HepG2 (cell line): ENCODE data around the gene MED9. TPM values are rescaled to one million over a fixed set of nuclear protein-coding genes. Genes with fewer than 3 reads are reported as not detected.

Experiments used
- AKAP8 ChIP-seq: sonication (generic); formaldehyde crosslinking; IDR thresholded peaks from 2 replicates; pipeline ENCODE4 v1.5.1; 2020; ENCODE audit warnings: mild to moderate bottlenecking, missing genetic modification reagents
- ATF7 ChIP-seq, 2 experiments: fragments of 450-650 bp in 1 of 2; sonication (generic) in 1 of 2; formaldehyde crosslinking in 1 of 2; IDR thresholded peaks; 2 replicates each; pipeline versions ENCODE4 v1.4.0 to v1.6.1; 2016 to 2020; ENCODE audit warnings: antibody characterized with exemption in 1 of 2, mild to moderate bottlenecking in 1 of 2, missing genetic modification reagents in 1 of 2
- BCL6 ChIP-seq: IDR thresholded peaks from 2 replicates; pipeline ENCODE4 v1.6.1; 2016; ENCODE audit warnings: missing genetic modification reagents, missing compliant biosample characterization
- CREM ChIP-seq, 2 experiments: sonication (generic) in 1 of 2; formaldehyde crosslinking in 1 of 2; IDR thresholded peaks; 2 replicates each; pipeline versions ENCODE4 v1.4.0 to v1.6.1; 2016 to 2020; ENCODE audit warnings: antibody characterized with exemption in 1 of 2, mild to moderate bottlenecking in 1 of 2, missing genetic modification reagents in 1 of 2
- FOXA1 ChIP-seq, 2 experiments: fragments of 450-650 bp in 1 of 2; sonication (generic) in 1 of 2; formaldehyde crosslinking in 1 of 2; IDR thresholded peaks; 2 replicates each; pipeline versions ENCODE4 v1.4.0 to v1.6.1; 2016 to 2020; ENCODE audit warnings: missing genetic modification reagents in 1 of 2
- HDAC2 ChIP-seq: sonication (generic); formaldehyde crosslinking; IDR thresholded peaks from 2 replicates; pipeline ENCODE4 v1.4.0; 2020; ENCODE audit warnings: missing genetic modification reagents
- HHEX ChIP-seq: IDR thresholded peaks from 2 replicates; pipeline ENCODE4 v1.6.1; 2016; ENCODE audit warnings: control low read depth
- HMG20A ChIP-seq: IDR thresholded peaks from 2 replicates; pipeline ENCODE4 v1.6.1; 2016; ENCODE audit warnings: borderline replicate concordance
- HNF4A ChIP-seq: sonication (generic); formaldehyde crosslinking; IDR thresholded peaks from 2 replicates; pipeline ENCODE4 v1.4.0; 2020; ENCODE audit warnings: missing genetic modification reagents
- HNRNPLL ChIP-seq: fragments of 200-400 bp; formaldehyde crosslinking; IDR thresholded peaks from 2 replicates; pipeline ENCODE4 v1.6.1; 2017; ENCODE audit warnings: mild to moderate bottlenecking, low read depth, low read length; ENCODE audit not compliant: poor library complexity, severe bottlenecking
- HOXA5 ChIP-seq: sonication (generic); formaldehyde crosslinking; IDR thresholded peaks from 2 replicates; pipeline ENCODE4 v1.4.0; 2020; ENCODE audit warnings: missing genetic modification reagents
- ISL2 ChIP-seq: sonication (generic); formaldehyde crosslinking; IDR thresholded peaks from 2 replicates; pipeline ENCODE4 v1.5.0; 2020; ENCODE audit warnings: missing genetic modification reagents
- JUN ChIP-seq: sonication (generic); formaldehyde crosslinking; IDR thresholded peaks from 2 replicates; pipeline ENCODE4 v1.4.0; 2020; ENCODE audit warnings: mild to moderate bottlenecking, missing genetic modification reagents
- KLF16 ChIP-seq, 2 experiments: sonication (generic) in 1 of 2; formaldehyde crosslinking in 1 of 2; IDR thresholded peaks; 2 replicates each; pipeline versions ENCODE4 v1.6.1 to v1.8.0; 2016 to 2023; ENCODE audit warnings: missing genetic modification reagents in 2 of 2, missing compliant biosample characterization in 1 of 2
- POLR2AphosphoS5 ChIP-seq: IDR thresholded peaks from 2 replicates; pipeline ENCODE4 v1.6.1; 2012; ENCODE audit warnings: low read depth, low read length
- TCF7 ChIP-seq: sonication (generic); IDR thresholded peaks from 2 replicates; pipeline ENCODE4 v1.6.1; 2016; ENCODE audit warnings: antibody characterized with exemption, low read depth
- TFDP1 ChIP-seq: IDR thresholded peaks from 2 replicates; pipeline ENCODE4 v1.6.1; 2016; ENCODE audit warnings: missing compliant biosample characterization, missing genetic modification reagents, borderline replicate concordance
- ZBTB3 ChIP-seq: sonication (generic); formaldehyde crosslinking; IDR thresholded peaks from 2 replicates; pipeline ENCODE4 v1.4.0; 2020; ENCODE audit warnings: low read depth, mild to moderate bottlenecking, moderate library complexity, missing genetic modification reagents, borderline replicate concordance
- ZNF292 ChIP-seq: sonication (generic); formaldehyde crosslinking; IDR thresholded peaks from 2 replicates; pipeline ENCODE4 v1.8.1; 2022; ENCODE audit warnings: mild to moderate bottlenecking, low read depth, missing genetic modification reagents, borderline replicate concordance
- ZNF652 ChIP-seq: IDR thresholded peaks from 2 replicates; pipeline ENCODE4 v1.6.1; 2016; ENCODE audit warnings: low read depth, borderline replicate concordance
- ZNF75D ChIP-seq: sonication (generic); formaldehyde crosslinking; IDR thresholded peaks from 2 replicates; pipeline ENCODE4 v1.8.1; 2023; ENCODE audit warnings: missing genetic modification reagents, mild to moderate bottlenecking, borderline replicate concordance
- ZNF790 ChIP-seq: sonication (generic); formaldehyde crosslinking; IDR thresholded peaks from 2 replicates; pipeline ENCODE4 v1.8.0; 2022; ENCODE audit warnings: missing genetic modification reagents, mild to moderate bottlenecking, borderline replicate concordance
- polyA plus RNA-seq, 8 experiments: library from polyadenylated mRNA; depleted of rRNA in 3 of 8; stranded (reverse) in 7 of 8; unstranded in 1 of 8; fragments of >200 nt; fragmentation: Illumina TruSeq in 4 of 8; extraction: Trizol in 4 of 8; gene quantifications; 2 replicates each; pipeline versions ENCODE4 v1.2.1 to v1.2.3, GENCODE V29; 2011 to 2016; ENCODE audit warnings: low read depth in 4 of 8, missing spikeins in 1 of 8, mixed read lengths in 1 of 8; ENCODE audit not compliant: insufficient read depth in 1 of 8
- total RNA-seq, 5 experiments: library from RNA; depleted of rRNA; stranded (reverse); fragments of >200 nt; fragmentation: Illumina TruSeq; extraction: Trizol; gene quantifications; 2 replicates each; pipeline ENCODE4 v1.2.3, GENCODE V29; 2016; ENCODE audit warnings: low read depth in 1 of 5
- TF ChIP-seq, protein P1 (sequence below): sonication (generic); formaldehyde crosslinking; IDR thresholded peaks from 2 replicates; pipeline ENCODE4 v1.4.0; 2020; ENCODE audit warnings: missing genetic modification reagents
- TF ChIP-seq, protein P2 (sequence below), 2 experiments: fragments of 450-650 bp in 1 of 2; sonication (generic) in 1 of 2; formaldehyde crosslinking; IDR thresholded peaks; 2 replicates each; pipeline versions ENCODE4 v1.5.0 to v1.8.0; 2020 to 2022; ENCODE audit warnings: mild to moderate bottlenecking in 1 of 2, missing genetic modification reagents in 1 of 2
- TF ChIP-seq, protein P3 (sequence below): sonication (generic); formaldehyde crosslinking; IDR thresholded peaks from 2 replicates; pipeline ENCODE4 v1.4.0; 2020; ENCODE audit warnings: missing genetic modification reagents

MED9 gene
- total and polyA plus RNA-seq, 2 of the 13 experiments (the other 11 are each of a cell fraction or from before 2014, with no cell fraction given) = 11.9 to 15.1 TPM

GRCh38 chr17:17538417-17539391, 61.9 kb downstream of the MED9 start (continued):
- TF ChIP-seq TFDP1 (no peak), BCL6 (CRISPR knock-in tag) (peak; percentile 94), ZNF652 (CRISPR knock-in tag) (peak; percentile 64; the same call in 1 of the 2 replicates), ZNF292 (CRISPR knock-in tag) (peak; percentile 68; the same call in 1 of the 2 replicates), HDAC2 (CRISPR knock-in tag) (peak; percentile 91; the same call in 1 of the 2 replicates), ATF7 (IDR thresholded peaks at IDR 0.05) (no peak), ATF7 (CRISPR knock-in tag; IDR thresholded peaks at IDR 0.05) (no peak), HHEX (CRISPR knock-in tag) (peak; percentile 75), ISL2 (CRISPR knock-in tag) (peak; percentile 90), CREM (IDR thresholded peaks at IDR 0.05) (peak; percentile 89), CREM (CRISPR knock-in tag; IDR thresholded peaks at IDR 0.05) (no peak), ZNF75D (CRISPR knock-in tag) (no peak), TCF7 (peak; percentile 90), HOXA5 (peak; percentile 38; the same call in 1 of the 2 replicates), HMG20A (CRISPR knock-in tag) (peak; percentile 97), FOXA1 (IDR thresholded peaks at IDR 0.05) (peak; percentile 93), FOXA1 (CRISPR knock-in tag; IDR thresholded peaks at IDR 0.05) (peak; percentile 97), JUN (no peak), HNF4A (CRISPR knock-in tag) (peak; percentile 95), AKAP8 (CRISPR knock-in tag) (no peak), KLF16 (CRISPR knock-in tag; IDR thresholded peaks at IDR 0.05) (peak in 1 of 2 experiments; percentile 87; a peak in 2 of 4 replicates), ZBTB3 (CRISPR knock-in tag) (0 out of 2 replicates have a peak, but pooled peaks have one; percentile 57), ZNF790 (CRISPR knock-in tag) (no peak), POLR2AphosphoS5 (no peak), HNRNPLL (no peak)
- TF ChIP-seq, protein P1, sequence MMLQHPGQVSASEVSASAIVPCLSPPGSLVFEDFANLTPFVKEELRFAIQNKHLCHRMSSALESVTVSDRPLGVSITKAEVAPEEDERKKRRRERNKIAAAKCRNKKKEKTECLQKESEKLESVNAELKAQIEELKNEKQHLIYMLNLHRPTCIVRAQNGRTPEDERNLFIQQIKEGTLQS = no peak; the same call in 1 of the 2 replicates
- TF ChIP-seq, protein P2, sequence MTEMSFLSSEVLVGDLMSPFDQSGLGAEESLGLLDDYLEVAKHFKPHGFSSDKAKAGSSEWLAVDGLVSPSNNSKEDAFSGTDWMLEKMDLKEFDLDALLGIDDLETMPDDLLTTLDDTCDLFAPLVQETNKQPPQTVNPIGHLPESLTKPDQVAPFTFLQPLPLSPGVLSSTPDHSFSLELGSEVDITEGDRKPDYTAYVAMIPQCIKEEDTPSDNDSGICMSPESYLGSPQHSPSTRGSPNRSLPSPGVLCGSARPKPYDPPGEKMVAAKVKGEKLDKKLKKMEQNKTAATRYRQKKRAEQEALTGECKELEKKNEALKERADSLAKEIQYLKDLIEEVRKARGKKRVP (CRISPR knock-in tag; IDR thresholded peaks at IDR 0.05) = peak in 1 of 2 experiments; percentile 56; a peak in 1 of 4 replicates
- TF ChIP-seq, protein P3, sequence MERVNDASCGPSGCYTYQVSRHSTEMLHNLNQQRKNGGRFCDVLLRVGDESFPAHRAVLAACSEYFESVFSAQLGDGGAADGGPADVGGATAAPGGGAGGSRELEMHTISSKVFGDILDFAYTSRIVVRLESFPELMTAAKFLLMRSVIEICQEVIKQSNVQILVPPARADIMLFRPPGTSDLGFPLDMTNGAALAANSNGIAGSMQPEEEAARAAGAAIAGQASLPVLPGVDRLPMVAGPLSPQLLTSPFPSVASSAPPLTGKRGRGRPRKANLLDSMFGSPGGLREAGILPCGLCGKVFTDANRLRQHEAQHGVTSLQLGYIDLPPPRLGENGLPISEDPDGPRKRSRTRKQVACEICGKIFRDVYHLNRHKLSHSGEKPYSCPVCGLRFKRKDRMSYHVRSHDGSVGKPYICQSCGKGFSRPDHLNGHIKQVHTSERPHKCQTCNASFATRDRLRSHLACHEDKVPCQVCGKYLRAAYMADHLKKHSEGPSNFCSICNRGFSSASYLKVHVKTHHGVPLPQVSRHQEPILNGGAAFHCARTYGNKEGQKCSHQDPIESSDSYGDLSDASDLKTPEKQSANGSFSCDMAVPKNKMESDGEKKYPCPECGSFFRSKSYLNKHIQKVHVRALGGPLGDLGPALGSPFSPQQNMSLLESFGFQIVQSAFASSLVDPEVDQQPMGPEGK (CRISPR knock-in tag) = peak; percentile 55
